GM18868 (cell line): Measurements from ENCODE around the gene MYOG.
A peak's percentile ranks its signal among the peaks of the same experiment; 100 is the strongest.

Experiments used
- ATAC-seq: cut with Tn5 transposase; IDR thresholded peaks from one replicate; pipeline ENCODE4 v1.9.1; 2021; ENCODE audit warnings: mild to moderate bottlenecking, moderate library complexity; ENCODE audit not compliant: unreplicated experiment

MYOG gene

DNA sequence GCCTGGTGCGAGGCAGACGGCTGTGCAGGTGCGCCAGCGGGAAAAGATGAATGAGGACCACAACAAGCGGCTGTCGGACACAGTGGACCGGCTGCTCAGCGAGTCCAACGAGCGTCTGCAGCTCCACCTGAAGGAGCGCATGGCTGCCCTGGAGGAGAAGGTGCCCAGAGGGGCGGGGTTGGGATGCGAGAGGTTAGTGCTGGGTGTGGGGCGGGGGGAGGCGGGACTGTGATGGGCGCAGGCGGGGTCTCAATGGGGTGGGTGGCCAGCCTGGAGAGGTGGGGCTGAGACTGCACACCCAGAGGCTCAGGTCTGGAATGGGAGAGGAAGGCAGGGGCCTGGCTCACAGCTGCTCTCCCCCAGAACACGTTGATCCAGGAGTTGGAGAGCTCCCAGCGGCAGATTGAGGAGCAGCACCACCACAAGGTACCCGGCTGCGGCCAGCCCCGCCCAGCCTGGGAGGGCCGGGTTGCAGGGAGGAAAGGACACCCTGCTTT lies 37.2 kb downstream of the MYOG start:
- no peak for ATAC-seq

DNA sequence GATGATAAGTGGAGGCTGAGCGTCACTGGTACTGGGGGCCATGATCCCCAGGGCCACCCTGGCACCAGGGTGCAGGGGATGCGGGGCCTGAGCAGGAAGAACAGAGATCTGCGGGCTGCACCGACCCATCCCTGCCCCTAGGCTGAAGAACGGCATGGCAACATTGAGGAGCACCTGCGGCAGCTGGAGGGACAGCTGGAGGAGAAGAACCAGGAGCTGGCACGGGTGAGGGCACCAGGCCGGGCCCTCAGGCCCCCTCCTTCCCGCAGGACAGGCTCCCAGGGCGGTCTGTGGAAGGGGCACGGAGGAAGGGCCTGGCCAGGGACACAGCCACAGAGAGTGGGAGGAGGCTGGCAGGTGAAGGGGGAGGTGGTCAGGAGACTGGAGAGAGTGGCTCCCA lies 37.7 kb downstream of the MYOG start:
- ATAC-seq, result no peak

DNA sequence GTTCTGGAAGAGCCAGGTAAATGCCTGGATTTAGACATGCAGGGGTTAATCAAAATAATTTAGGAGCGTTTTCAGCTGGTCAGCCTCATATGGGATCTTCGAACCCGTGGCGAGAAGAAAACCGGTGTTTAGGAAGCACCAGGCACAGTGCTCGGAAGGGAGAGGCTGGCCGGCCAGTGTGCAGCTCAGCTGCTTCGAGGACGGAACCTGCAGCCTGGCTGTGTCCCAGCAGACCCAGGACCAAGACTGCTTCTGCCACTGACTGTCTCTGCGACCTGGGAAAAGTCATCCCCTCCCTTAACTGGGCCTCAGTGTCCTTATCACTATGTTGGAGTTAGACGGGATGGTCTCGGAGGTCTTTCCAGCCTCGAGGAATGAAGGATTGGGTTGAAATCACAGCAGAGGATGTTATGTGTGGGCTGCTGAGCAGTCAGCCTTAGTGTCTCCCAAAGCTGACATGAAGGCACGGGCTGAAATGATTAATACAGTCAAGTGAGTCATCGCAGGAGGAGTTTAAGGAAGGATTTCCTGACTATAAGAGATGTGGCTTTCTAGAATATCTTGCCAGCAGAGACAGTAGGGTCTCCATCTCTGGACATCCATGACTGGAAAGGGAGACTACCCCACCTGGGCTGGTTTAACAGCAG lies 38.7 kb downstream of the MYOG start:
- no peak for ATAC-seq

DNA sequence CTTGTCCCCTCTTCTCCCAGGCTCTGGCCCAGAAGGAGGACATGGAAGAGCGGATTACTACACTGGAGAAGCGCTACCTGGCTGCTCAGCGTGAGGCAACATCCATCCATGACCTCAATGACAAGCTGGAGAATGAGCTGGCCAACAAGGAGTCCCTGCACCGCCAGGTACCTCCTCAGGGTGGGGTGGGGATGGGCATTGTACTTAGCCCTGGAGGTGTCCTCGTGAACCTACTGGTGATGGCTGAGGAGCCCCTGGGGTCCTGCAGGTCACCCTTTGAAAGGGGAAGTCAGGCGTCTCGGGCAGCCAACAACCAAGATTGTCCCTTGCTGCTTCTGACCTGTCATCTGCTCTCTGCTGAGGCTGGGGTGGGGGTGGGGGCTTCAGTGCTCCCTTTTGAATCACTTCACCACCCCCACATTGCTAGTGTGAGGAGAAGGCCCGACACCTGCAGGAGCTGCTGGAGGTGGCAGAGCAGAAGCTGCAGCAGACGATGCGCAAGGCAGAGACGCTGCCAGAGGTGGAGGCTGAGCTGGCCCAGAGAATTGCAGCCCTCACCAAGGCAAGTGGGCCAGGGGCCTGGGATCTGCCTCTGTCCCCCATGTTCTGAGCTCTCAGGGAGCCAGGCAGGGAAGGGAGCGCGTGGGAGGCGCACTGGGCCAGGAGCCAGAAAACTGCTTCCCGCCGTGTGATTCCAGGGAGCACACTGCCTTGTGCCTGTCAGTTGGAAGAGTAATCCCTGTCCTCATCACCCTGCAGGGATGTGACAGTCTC lies 39.8 kb downstream of the MYOG start:
- no peak for ATAC-seq

DNA sequence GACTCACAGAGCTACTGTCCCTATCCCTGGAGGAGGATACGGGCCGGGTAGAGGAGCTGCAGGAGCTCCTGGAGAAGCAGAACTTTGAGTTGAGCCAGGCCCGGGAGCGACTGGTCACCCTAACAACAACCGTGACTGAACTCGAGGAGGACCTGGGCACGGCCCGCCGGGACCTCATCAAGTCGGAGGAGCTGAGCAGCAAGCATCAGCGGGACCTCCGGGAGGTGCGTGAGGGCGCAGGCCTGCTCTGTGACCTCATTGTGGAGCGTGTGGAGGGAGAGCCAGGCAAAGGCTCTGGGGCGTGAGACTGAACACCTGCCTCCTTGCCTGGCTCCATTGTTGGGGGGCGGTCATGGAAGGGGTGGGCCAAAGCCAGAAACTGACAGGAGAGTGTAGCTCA lies 40.5 kb downstream of the MYOG start:
- ATAC-seq, result no peak

DNA sequence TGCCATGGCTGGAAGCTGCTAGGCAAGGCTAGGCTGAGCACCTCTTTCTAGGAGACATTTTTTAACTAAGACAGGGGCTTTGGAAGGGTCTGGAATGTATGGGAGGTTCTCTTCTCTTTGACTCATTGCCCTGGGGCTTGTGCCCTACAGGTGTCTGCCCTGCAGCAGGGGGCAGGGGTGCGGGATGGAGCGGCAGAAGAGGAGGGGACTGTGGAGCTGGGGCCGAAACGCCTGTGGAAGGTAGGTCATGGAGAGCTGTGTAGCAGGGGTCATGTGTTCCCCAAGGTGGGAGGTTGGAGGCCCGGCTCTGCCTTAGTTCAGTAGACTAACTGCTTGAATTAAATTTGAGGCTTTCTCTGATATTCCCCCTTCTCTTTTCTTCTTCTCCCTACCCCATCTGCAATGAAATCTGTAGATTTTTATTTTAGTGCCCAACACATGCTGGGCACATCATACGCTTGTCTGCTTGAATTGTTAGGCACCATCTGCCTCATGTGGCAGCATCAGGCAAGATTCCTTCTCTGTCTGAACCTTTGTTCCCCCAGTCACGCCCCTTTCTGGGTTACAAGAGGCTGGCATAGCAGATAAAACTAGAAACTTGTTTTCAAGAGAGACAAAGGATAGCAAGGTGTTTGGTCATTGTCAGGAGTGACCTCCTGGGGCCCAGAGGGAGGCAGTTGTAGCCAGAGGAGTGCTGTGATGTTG lies 41.1 kb downstream of the MYOG start:
- no peak for ATAC-seq

DNA sequence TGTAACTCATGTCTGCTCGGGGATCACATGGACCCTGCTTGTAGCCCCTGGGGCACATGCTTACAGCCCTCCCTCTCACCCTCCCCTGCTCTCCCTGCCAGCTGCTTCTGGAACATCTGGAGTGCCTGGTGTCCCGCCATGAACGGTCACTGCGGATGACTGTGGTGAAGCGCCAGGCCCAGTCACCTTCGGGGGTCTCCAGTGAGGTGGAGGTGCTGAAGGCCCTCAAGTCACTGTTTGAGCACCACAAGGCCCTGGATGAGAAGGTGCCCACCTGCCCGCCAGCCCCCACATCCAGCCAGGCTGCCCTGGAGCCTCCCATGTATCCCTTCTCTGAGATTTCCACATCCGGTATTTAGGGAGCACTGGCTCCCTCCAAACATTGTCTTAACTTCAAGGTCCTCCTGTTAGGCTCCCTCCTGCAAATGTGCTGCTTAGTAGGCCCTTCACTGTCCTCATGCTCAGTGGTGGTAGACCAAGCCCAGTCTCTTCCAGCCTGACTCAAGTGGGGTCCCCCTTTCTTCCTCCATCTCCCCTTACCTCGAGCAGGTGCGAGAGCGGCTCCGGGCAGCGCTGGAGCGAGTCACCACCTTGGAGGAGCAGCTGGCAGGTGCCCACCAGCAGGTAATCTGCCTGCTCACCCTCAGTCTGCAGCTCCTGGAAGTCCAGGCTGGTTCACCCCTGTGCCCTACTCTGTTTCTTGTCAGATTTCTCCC lies 41.8 kb downstream of the MYOG start:
- no peak for ATAC-seq

DNA sequence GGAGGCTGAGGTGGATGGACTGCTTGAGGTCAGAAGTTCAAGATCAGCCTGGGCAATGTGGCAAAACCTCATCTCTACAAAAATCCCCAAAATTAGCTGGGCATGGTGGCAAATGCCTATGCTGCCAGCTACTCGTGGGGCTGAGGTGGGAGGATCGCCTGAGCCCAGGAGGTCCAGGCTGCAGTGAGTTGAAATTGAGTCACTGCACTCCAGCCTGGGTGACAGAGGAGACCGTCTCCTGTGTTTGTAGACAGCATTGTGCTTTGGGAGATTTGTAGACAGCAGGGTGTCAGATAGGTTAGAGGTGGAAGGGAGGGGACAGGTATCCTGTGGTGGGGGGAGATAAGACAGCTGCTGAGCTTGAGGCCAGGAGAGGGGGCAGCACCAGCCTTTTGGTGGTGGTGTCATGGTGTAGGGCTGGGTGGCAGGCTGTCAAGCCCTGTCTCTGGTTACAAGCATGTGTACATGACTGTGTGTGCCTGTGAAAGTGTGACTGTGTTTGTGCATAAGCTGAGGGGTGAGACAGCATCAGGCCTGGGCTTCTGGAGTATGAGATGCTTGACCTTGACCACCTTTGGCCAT lies 44.4 kb downstream of the MYOG start:
- ATAC-seq, result no peak

DNA sequence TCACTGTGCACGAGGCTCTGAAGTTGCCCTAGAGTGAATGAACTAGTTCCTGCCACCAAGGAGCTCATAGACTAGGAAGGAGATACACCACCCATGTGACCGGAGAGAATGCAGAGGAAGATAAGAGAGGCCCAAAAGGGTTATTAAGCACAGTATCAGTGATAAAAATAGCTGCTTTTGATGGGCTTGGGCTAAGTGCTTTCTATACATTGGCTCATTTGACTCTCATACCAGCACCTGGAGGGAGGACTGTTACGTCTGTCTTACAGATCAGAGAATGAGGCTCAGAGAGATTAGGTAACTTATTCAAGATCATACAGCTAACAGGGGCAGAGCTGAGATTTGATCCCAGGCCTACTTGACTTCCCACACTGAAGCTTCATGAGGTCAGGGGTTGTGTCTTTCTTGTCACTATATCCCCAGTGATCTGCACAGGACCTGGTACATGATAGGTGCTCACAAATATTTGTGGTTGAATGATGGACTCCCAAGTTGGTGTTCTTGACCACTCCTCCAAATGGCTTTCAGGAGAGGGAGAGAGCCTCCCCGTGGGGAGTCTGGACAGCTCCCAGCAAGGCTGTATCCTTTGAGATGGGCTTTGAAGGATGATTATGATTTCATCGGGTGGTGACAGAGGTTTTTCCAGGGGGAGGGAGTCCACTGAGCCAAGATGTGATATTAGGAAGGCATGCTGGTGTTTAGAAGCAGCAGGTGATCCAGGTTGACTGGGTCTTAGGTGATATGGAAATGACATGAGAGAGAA lies 45.1 kb downstream of the MYOG start:
- ATAC-seq, result no peak

DNA sequence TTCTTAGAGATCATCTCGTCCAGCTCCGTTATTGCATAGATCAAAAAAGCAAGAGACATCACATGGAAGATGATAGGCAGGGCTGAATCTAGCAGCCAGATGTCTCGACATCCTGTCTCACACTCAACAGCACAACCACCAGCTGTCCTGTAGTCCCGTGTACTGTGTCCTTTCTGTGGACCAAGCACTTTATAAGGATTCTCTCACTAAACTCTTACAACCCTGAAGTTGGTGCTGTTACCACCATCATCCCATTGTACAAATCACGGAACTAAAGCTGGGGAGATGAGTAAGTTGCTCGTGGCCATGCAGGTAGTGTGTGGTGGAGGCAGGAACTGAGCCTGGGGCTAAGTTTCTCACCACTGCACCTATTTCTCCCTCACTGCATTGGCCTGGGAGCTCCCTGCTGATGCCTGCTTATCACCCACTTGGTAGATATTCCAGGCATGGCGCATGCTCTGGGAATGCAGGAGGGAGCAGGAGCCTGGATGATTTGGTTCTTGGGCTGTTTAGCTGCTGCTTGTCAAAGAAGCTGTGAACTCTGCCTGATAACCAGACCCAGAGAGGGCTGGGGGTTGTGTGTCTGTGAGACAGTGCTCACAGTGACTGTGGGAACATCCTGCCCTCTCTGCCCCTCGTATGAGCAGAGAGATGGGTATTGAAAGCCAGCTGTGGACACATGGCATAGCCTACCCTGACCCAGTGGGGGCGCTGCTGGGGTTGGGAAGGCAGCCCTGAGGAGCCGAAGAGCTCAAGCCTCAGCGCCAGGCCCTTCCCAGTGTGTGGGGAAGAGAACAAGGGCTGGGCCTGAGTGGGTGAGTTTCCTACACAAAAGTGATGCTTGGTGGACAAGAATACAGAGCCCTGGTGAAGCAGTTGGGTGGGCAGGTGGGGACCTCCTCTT lies 46.0 kb downstream of the MYOG start:
- no peak for ATAC-seq

DNA sequence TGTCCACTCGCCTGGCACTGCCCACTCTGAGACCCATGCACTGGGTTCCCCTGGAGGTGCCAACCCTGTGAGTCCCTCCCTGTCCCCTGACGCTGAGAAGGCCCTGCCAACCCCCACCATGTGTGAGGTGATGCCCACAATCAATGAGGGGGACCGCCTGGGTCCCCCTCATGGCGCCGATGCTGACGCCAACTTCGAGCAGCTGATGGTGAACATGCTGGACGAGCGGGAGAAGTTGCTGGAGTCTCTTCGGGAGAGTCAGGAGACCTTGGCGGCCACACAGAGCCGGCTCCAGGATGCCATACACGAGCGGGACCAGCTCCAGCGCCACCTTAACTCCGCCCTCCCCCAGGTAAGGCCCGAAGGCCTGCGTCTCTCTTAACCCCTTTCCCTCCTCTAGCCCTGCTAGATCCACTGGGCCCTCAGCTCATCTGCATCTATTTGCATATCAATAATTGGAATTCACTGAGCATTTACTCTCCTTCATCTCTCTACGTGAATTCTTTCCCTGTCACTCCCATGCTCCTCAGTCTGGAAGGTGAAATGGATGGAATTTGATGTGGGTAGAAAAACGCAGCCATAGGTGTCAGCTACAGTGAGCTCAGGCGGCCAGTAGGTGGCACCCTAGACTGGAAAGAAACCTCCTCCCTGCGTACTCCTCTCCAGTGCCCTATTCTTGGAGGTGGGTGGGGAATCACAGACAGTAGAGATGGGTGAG lies 46.8 kb downstream of the MYOG start:
- ATAC-seq, result peak; percentile 39

DNA sequence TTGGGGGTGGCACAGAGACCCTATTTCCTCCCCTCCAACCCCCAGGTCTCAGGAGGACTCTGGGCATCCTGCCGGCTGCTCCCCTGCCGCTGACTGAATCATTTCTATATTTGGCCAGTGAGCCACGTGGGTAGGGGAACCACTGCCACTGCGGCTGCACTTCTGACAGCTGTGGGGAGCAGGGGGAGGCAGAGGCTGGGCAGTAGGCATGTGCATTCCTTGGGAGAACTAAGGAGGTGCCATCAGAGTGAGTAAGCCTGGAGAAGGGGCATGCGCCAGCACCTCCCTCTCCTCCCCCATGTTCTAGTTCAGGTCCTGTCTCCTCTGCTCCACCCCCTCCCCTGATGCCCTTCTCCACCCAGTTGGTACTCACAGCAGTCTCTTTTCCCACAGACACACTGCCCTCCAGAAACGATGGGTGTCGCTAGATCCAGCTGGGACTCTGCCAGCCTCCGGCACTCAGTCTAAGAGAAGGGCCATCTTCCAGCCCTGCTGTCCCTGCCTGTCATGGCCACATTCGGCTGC lies 47.5 kb downstream of the MYOG start:
- peak; percentile 78 for ATAC-seq

DNA sequence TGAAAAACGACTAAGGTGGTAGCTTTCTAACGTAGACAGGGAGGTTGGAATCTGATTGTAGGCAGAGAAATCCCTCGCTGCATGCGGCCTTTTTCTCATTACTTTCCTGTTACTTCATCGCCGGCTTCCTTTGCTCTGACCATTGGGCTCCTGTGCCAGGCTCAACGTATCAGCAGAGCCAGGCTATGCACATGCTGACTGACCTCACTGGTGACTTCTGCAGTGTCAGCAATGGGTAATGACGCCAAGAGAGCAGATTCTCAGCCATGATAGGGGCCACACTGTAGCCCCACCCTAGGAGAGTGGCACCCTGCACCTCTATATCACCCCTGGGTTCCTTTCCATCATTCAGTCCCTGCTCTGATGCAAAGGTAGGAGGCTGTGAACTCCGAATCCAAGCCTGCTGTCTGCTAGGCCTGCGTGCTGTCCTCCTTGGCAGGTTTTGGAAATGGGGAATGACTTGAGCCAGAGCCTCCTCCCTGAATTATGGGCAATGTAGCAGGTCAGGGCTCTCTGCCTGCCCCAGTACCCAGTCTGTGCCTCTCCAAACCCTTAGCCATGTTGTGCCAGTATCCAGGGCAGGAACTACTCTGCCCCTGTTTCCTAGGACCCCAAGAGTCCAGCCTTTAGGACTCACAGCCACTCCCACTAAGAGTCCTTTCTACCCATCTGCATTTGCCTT lies 48.2 kb downstream of the MYOG start:
- no peak for ATAC-seq

DNA sequence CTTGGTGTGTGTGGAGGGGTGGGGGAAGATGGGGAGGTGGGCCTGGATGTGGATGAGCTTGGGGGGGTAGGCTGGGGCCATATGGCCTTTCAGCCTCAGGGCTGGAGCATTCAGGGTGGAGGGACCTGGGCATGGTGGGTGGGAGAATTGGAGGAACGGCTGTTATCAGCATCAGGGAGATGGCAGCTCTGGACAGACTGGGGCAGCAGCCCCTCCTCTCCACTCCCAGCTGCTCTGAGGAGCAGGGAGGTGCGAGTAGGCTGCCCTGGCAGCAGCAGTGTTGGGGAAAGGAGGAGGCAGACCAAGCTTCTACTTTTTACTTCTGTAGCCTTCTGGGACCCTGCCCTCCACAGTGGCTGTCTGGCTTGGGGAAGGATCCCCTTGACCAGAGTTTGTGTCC lies 49.3 kb downstream of the MYOG start:
- no peak for ATAC-seq

DNA sequence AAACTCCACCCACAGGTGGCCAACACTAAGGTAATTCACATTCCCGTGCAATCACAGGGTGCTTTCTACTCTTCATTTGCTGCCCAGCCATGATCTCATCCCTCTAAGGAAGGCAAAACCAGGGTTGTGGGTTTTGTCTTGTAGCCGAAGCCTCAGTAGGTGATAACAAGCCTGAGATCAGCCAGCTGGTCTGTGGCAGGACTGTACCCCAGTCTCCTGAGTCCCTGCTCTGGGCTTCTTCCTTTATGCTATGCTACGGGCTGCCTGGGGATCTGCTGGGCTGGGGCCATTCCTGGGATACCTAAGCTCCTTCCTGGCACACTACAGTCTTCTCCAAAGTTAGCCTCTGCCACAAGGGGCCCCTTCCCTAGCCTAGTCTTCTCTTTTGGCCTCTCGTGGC lies 49.7 kb downstream of the MYOG start:
- no peak for ATAC-seq

DNA sequence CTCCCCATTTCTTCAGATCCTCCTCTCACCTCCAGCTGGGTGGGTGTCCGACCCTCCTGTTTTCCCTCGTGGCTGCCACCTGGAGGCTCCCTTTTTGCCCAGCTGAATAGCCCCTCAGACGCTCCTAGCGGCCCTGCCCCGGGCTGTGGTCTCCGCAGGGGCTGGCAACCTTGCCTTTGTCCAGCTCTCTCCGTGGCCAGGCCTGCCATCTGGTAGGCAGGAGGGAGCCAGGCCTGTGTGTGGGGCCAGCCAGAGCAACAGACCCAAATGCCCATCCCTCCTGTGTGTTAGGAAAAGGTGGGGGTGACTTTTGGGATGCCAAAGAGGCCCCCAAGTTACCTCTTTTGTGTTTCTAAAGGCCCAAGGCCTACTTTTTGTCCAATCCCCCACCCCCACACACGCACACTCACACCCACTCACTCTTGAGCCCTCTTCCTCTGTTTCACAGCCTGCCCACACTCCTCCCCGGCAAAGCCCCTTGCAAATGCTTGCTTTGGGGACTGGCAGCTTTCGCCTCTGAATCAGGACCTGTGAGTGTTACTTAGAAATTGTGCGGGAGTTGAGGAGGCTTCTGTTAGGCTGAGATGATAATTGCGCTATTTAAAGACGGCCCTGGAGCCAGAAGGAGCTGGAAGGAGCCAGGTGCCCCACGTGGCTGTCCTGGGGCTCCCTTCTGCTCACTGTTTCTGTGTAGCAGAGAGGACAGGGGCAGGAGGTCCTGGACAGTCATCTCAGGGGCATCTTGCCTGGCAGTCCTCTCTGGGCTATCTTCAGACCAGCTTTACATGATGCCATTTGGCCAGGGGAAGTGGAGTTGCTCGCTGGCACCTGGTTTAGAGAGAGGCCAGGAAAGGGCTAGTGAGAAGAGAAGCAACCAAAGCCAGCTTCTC lies 50.5 kb downstream of the MYOG start:
- ATAC-seq, result no peak
